Thoracic aorta (tissue), 2 donors: ENCODE results near the gene NOB1. TPM values are rescaled to one million over a fixed set of nuclear protein-coding genes. Genes with fewer than 3 reads are reported as not detected.

ENCODE experiments used
- ATAC-seq: fragments of 150-250 bp; one replicate; pipeline ENCODE4 v1.8.0; 2017; ENCODE audit warnings: low read depth; ENCODE audit not compliant: insufficient number of reproducible peaks, low FRiP score
- DNase-seq: peaks from one replicate; pipeline ENCODE4 v3.0.0-alpha.2; 2020; ENCODE audit warnings: low spot score
- H3K27ac ChIP-seq, 2 donors: fragments of 200-600 bp; sonication (generic); 1 replicate in 1 of 2; 2 replicates in 1 of 2; pipeline ENCODE4 v1.5.1; 2016; ENCODE audit warnings: mild to moderate bottlenecking in 2 of 2, moderate library complexity in 2 of 2
- H3K27me3 ChIP-seq: fragments of 200-600 bp; sonication (generic); replicated peaks from 2 replicates; pipeline ENCODE4 v1.6.0; 2016; ENCODE audit warnings: mild to moderate bottlenecking; ENCODE audit not compliant: insufficient read depth
- H3K36me3 ChIP-seq: fragments of 200-600 bp; sonication (generic); one replicate; pipeline ENCODE4 v1.5.1; 2016
- H3K4me1 ChIP-seq, 2 donors: fragments of 200-600 bp; sonication (generic); 1 replicate in 1 of 2; 2 replicates in 1 of 2; pipeline versions ENCODE4 v1.5.1 to v1.6.0; 2016; ENCODE audit warnings: low read depth in 2 of 2, mild to moderate bottlenecking in 1 of 2; ENCODE audit not compliant: control insufficient read depth in 1 of 2
- H3K4me3 ChIP-seq: fragments of 200-600 bp; sonication (generic); 2 replicates; pipeline ENCODE4 v1.5.1; 2016; ENCODE audit warnings: mild to moderate bottlenecking
- H3K9me3 ChIP-seq: fragments of 200-600 bp; sonication (generic); 2 replicates; pipeline ENCODE4 v1.5.1; 2016
- CTCF ChIP-seq: fragments of 200-600 bp; sonication (generic); IDR thresholded peaks from one replicate; pipeline ENCODE4 v1.5.1; 2019; ENCODE audit warnings: antibody characterized with exemption
- total RNA-seq, 2 donors: library from RNA; depleted of rRNA; stranded (reverse); fragments of >200 nt; gene quantifications; one replicate each; pipeline versions ENCODE4 v1.1.0 to v1.2.3, GENCODE V29; 2016

Gene NOB1
- 10 to 100 TPM in 1 of 2 donors, 1 to 10 TPM in 1; 7.0 to 38.9 TPM for total RNA-seq

GRCh38 chr16:69754469-69755310 lies at the start of gene NOB1:
TSS of gene NOB1 (minus strand) at chr16:69754926. CDS start at chr16:69754910, 16 bp downstream.
- Histone ChIP-seq H3K27ac (peak within 1 kb of the TSS; percentile 2 to 9), H3K36me3 (peaks cover 16% of the 10 kb centered on the region), H3K4me1 (peaks cover 15 to 23% of the 10 kb centered on the region in 2 donors), H3K9me3 (no peaks in the 10 kb centered on the region), H3K27me3 (no peaks in the 10 kb centered on the region), H3K4me3 (peak within 1 kb of the TSS; percentile 73)
- TF ChIP-seq CTCF: peak; percentile 96
- ATAC-seq (peak; percentile 96), DNase-seq (peak; percentile 73)

- Histone ChIP-seq H3K4me1 (peaks cover 0 to 4% of the 10 kb centered on the region in 2 donors), H3K27me3 (no peaks in the 10 kb centered on the region), H3K9me3 (no peaks in the 10 kb centered on the region), H3K4me3 (no peak overlapping the region), H3K27ac (no peak overlapping the region), H3K36me3 (peaks cover 4% of the 10 kb centered on the region)
- ATAC-seq (no peak), DNase-seq (no peak)
- no peak for TF ChIP-seq CTCF
Measured at GRCh38 chr16:69804297-69804696, 49.6 kb upstream of the NOB1 start.

- DNase-seq: no peak
- Histone ChIP-seq H3K9me3 (no peaks in the 10 kb centered on the region), H3K4me3 (no peak overlapping the region), H3K27me3 (no peaks in the 10 kb centered on the region), H3K4me1 (peaks cover 4 to 31% of the 10 kb centered on the region in 2 donors), H3K27ac (peak overlapping the region in 1 of 2 donors; percentile 5), H3K36me3 (peaks cover 4% of the 10 kb centered on the region)
- TF ChIP-seq CTCF: no peak
- ATAC-seq: no peak
Measured at GRCh38 chr16:69799611-69800031, 44.9 kb upstream of the NOB1 start.

- DNase-seq (no peak), ATAC-seq (no peak)
- no peak overlapping the region for H3K27ac ChIP-seq
- peaks cover 4 to 31% of the 10 kb centered on the region in 2 donors for H3K4me1 ChIP-seq
- peak; percentile 52 for TF ChIP-seq CTCF
- H3K4me3 ChIP-seq: peak overlapping the region; percentile 35
- no peaks in the 10 kb centered on the region for H3K9me3 ChIP-seq
- H3K36me3 ChIP-seq: peaks cover 4% of the 10 kb centered on the region
- H3K27me3 ChIP-seq: no peaks in the 10 kb centered on the region
Measured at GRCh38 chr16:69798466-69798865, 43.7 kb upstream of the NOB1 start.

- DNase-seq (no peak), ATAC-seq (peak; percentile 71)
- Histone ChIP-seq H3K27ac (peak overlapping the region; percentile 21 to 31), H3K9me3 (no peaks in the 10 kb centered on the region), H3K27me3 (no peaks in the 10 kb centered on the region), H3K4me3 (peak overlapping the region; percentile 58), H3K36me3 (no peaks in the 10 kb centered on the region), H3K4me1 (peaks cover 4 to 31% of the 10 kb centered on the region in 2 donors)
- TF ChIP-seq CTCF: peak; percentile 89
Measured at GRCh38 chr16:69796285-69797118, 41.8 kb upstream of the NOB1 start.
